Measurements from ENCODE around the gene ADARB1.

- no peak for TF ChIP-seq BHLHE40 (IDR thresholded peaks at IDR 0.05; ENCODE audit: borderline replicate concordance)
- no peak for TF ChIP-seq FOXM1 (IDR thresholded peaks at IDR 0.05; ENCODE audit: borderline replicate concordance)
- TF ChIP-seq SP1 (IDR thresholded peaks at IDR 0.05) = no peak
- no peak for TF ChIP-seq ZNF384 (IDR thresholded peaks at IDR 0.05)
- no peak for TF ChIP-seq PKNOX1 (IDR thresholded peaks at IDR 0.05)
- no peak for TF ChIP-seq FOXA1 (IDR thresholded peaks at IDR 0.05)
- no peak for TF ChIP-seq SUZ12 (IDR thresholded peaks at IDR 0.05)
- TF ChIP-seq NFRKB (IDR thresholded peaks at IDR 0.05) = no peak
- TF ChIP-seq ELF4 (IDR thresholded peaks at IDR 0.05) = no peak
- no peak for TF ChIP-seq ARNT (IDR thresholded peaks at IDR 0.05)
- no peak for TF ChIP-seq FOXK2 (IDR thresholded peaks at IDR 0.05)
- no peak for TF ChIP-seq TARDBP (IDR thresholded peaks at IDR 0.05)
Measured at GRCh38 chr21:45071078-45071873, 3.1 kb upstream of the ADARB1 start.

Measured in HEK293T (cell line).